HCT116 (cell line): Measurements from ENCODE around the gene ODR4. TPM values are rescaled to one million over a fixed set of nuclear protein-coding genes. Genes with fewer than 3 reads are reported as not detected.

Source experiments
- ATAC-seq: fragments of 200-7000 bp; cut with Tn5 transposase; 2 replicates; pipeline ENCODE4 v1.9.1; 2020; ENCODE audit warnings: mild to moderate bottlenecking, moderate library complexity
- BruUV-seq: library from RNA; stranded (reverse); fragments of 400-500 nt; replicated peaks from 2 replicates; lab custom pipeline; 2021; lab: Mats Ljungman, UMichigan
- CTCF ChIA-PET: fragments of 300-600 bp; sonication (Branson Sonifier 250); formaldehyde crosslinking; loops from one replicate; lab custom pipeline; 2021; ENCODE audit warnings: antibody characterized with exemption; lab: Charles Lee
- POLR2A ChIA-PET: fragments of 300-600, 350-600 bp; sonication (Branson Sonifier 250); formaldehyde crosslinking; loops from one replicate; lab custom pipeline; 2021; ENCODE audit warnings: antibody characterized with exemption; lab: Charles Lee
- RAD21 ChIA-PET, 2 experiments: fragments of 300-600 bp; sonication (Branson Sonifier 250); formaldehyde crosslinking; loops; one replicate each; lab custom pipeline; 2023; ENCODE audit warnings: low total read pairs in 2 of 2; ENCODE audit not compliant: uncharacterized antibody in 2 of 2, unreplicated experiment in 2 of 2, low non-redundant PET in 1 of 2; lab: Charles Lee
- DNase-seq: peaks from one replicate; pipeline ENCODE4 v3.0.0-alpha.2; 2010; ENCODE audit warnings: low read depth, low spot score
- H2AFZ ChIP-seq: fragments of 200-600 bp; shearing (Covaris generic), sonication (generic); 2 replicates; pipeline ENCODE4 v1.6.1; 2017; ENCODE audit warnings: low read depth, mixed run types, mixed read lengths, antibody characterized with exemption, low read length; ENCODE audit not compliant: poor library complexity, severe bottlenecking
- H3K27ac ChIP-seq: 2 replicates; pipeline ENCODE4 v1.5.1; 2012; ENCODE audit warnings: low read depth, low read length
- H3K27me3 ChIP-seq: fragments of 200-600 bp; sonication (generic); 2 replicates; pipeline ENCODE4 v1.6.1; 2016; ENCODE audit warnings: mixed run types, low read length, mixed read lengths; ENCODE audit not compliant: insufficient read depth
- H3K36me3 ChIP-seq, 2 experiments: fragments of 200-500 bp in 1 of 2; fragments of 200-600 bp in 1 of 2; sonication (Bioruptor generic) in 1 of 2; sonication (generic) in 1 of 2; 2 replicates each; pipeline versions ENCODE4 v1.5.1 to v1.6.1; 2014 to 2016; ENCODE audit warnings: low read length in 2 of 2, inconsistent platforms in 1 of 2, mixed read lengths in 1 of 2, mixed run types in 1 of 2; ENCODE audit not compliant: insufficient read depth in 2 of 2, control insufficient read depth in 1 of 2
- H3K4me1 ChIP-seq, 2 experiments: fragments of 200-600 bp in 1 of 2; sonication (generic) in 1 of 2; 2 replicates each; pipeline versions ENCODE4 v1.5.1 to v1.6.1; 2012 to 2017; ENCODE audit warnings: low read length in 2 of 2, inconsistent platforms in 1 of 2, mild to moderate bottlenecking in 1 of 2, mixed read lengths in 1 of 2, mixed run types in 1 of 2, moderate library complexity in 1 of 2; ENCODE audit not compliant: insufficient read depth in 2 of 2, control insufficient read depth in 1 of 2
- H3K4me2 ChIP-seq: fragments of 200-600 bp; sonication (generic); 2 replicates; pipeline ENCODE4 v1.6.1; 2017; ENCODE audit warnings: mixed run types, low read length, mixed read lengths
- H3K4me3 ChIP-seq, 2 experiments: fragments of 200-600 bp in 1 of 2; sonication (generic) in 1 of 2; replicated peaks in 1 of 2; 2 replicates each; pipeline ENCODE4 v1.5.1; 2011 to 2016; ENCODE audit warnings: low read length in 2 of 2, control low read depth in 1 of 2, low read depth in 1 of 2, mild to moderate bottlenecking in 1 of 2, mixed read lengths in 1 of 2, mixed run types in 1 of 2
- H3K79me2 ChIP-seq: fragments of 200-600 bp; sonication (generic); 2 replicates; pipeline ENCODE4 v1.6.1; 2017; ENCODE audit warnings: mild to moderate bottlenecking, mixed run types, low read length, moderate library complexity, mixed read lengths; ENCODE audit not compliant: insufficient read depth
- H3K9ac ChIP-seq: fragments of 200-600 bp; sonication (generic); 2 replicates; pipeline ENCODE4 v1.6.1; 2016; ENCODE audit warnings: low read length, mixed read lengths
- H3K9me2 ChIP-seq: fragments of 200-600 bp; sonication (generic), shearing (Covaris generic); 2 replicates; pipeline ENCODE4 v1.6.1; 2017; ENCODE audit warnings: mixed run types, mild to moderate bottlenecking, moderate library complexity; ENCODE audit not compliant: insufficient read depth
- H3K9me3 ChIP-seq, 2 experiments: fragments of 200-500 bp in 1 of 2; fragments of 200-600 bp in 1 of 2; sonication (Bioruptor generic) in 1 of 2; sonication (generic) in 1 of 2; 2 replicates each; pipeline ENCODE4 v1.6.1; 2014 to 2017; ENCODE audit warnings: low read length in 2 of 2, mixed read lengths in 2 of 2, inconsistent platforms in 1 of 2, low read depth in 1 of 2, mild to moderate bottlenecking in 1 of 2, mixed run types in 1 of 2, moderate library complexity in 1 of 2; ENCODE audit not compliant: control insufficient read depth in 1 of 2, insufficient read depth in 1 of 2
- H4K20me1 ChIP-seq: fragments of 200-600 bp; sonication (generic), shearing (Covaris generic); 2 replicates; pipeline ENCODE4 v1.6.1; 2017; ENCODE audit warnings: mixed run types, mild to moderate bottlenecking, moderate library complexity; ENCODE audit not compliant: insufficient read depth
- CEBPB ChIP-seq: IDR thresholded peaks from 2 replicates; pipeline ENCODE4 v1.6.1; 2012; ENCODE audit warnings: low read depth
- ELF1 ChIP-seq: IDR thresholded peaks from 2 replicates; pipeline ENCODE4 v1.6.1; 2012; ENCODE audit warnings: low read depth, borderline replicate concordance
- EZH2 ChIP-seq: fragments of 200-600 bp; sonication (generic); IDR thresholded peaks from 2 replicates; pipeline ENCODE4 v1.6.1; 2017; ENCODE audit warnings: antibody characterized with exemption, mixed run types
- POLR2AphosphoS5 ChIP-seq: IDR thresholded peaks from 2 replicates; pipeline ENCODE4 v1.6.1; 2011; ENCODE audit warnings: mild to moderate bottlenecking, low read depth, low read length, moderate library complexity
- TCF7L2 ChIP-seq: IDR thresholded peaks from 2 replicates; pipeline ENCODE4 v1.7.0; 2011; ENCODE audit warnings: borderline replicate concordance, inconsistent platforms; ENCODE audit not compliant: insufficient read depth, insufficient read length; ENCODE audit errors: extremely low read depth
- YY1 ChIP-seq: IDR thresholded peaks from 2 replicates; pipeline ENCODE4 v1.6.1; 2011; ENCODE audit warnings: low read length, low read depth, moderate library complexity, mild to moderate bottlenecking; ENCODE audit not compliant: insufficient replicate concordance; ENCODE audit errors: extremely low read depth
- ZFX ChIP-seq: fragments of 450-650 bp; IDR thresholded peaks from 2 replicates; pipeline ENCODE4 v1.6.1; 2017
- ZNF274 ChIP-seq: fragments of 200-500 bp; sonication (Bioruptor generic); IDR thresholded peaks from 2 replicates; pipeline ENCODE4 v1.6.1; 2014; ENCODE audit warnings: mild to moderate bottlenecking, low read depth, low read length, inconsistent platforms
- intact Hi-C: fragments of 100-400 bp; cut with micrococcal nuclease; formaldehyde crosslinking; loops from 2 replicates; pipeline ENCODE4 v1.10.0; 2022
- total RNA-seq: library from RNA; stranded (reverse); gene quantifications from one replicate; pipeline ENCODE4 v1.2.1, GENCODE V29; 2021; ENCODE audit not compliant: unreplicated experiment
- TF ChIP-seq, protein P1 (sequence below): IDR thresholded peaks from 2 replicates; pipeline ENCODE4 v1.6.1; 2012; ENCODE audit warnings: low read depth

ODR4 gene
- total RNA-seq, 1 experiment from 2014 or later = 18.4 TPM

- H3K9ac ChIP-seq = no peak overlapping the region
- intact Hi-C loops = no loop called here
- POLR2A ChIA-PET = no interaction called here
These were observed 50.5 kb downstream of the ODR4 start for GRCh38 chr1:186426118-186426517.

More at GRCh38 chr1:186426118-186426517, 50.5 kb downstream of the ODR4 start:
- ChIA-PET RAD21 (no interaction called here), CTCF (no interaction called here)
- Histone ChIP-seq H3K36me3 (no peaks in the 10 kb centered on the region), H3K27me3 (no peaks in the 10 kb centered on the region), H3K27ac (no peak overlapping the region), H3K9me3 (no peaks in the 10 kb centered on the region), H3K4me3 (no peak overlapping the region), H4K20me1 (no peaks in the 10 kb centered on the region), H2AFZ (no peak overlapping the region), H3K79me2 (no peaks in the 10 kb centered on the region), H3K4me1 (no peaks in the 10 kb centered on the region), H3K9me2 (no peaks in the 10 kb centered on the region), H3K4me2 (no peak overlapping the region)
- no peak for DNase-seq
- BruUV-seq = TSS peak; percentile 15
- no peak for ATAC-seq
- no peak for TF ChIP-seq ZNF274
- TF ChIP-seq, protein P1, sequence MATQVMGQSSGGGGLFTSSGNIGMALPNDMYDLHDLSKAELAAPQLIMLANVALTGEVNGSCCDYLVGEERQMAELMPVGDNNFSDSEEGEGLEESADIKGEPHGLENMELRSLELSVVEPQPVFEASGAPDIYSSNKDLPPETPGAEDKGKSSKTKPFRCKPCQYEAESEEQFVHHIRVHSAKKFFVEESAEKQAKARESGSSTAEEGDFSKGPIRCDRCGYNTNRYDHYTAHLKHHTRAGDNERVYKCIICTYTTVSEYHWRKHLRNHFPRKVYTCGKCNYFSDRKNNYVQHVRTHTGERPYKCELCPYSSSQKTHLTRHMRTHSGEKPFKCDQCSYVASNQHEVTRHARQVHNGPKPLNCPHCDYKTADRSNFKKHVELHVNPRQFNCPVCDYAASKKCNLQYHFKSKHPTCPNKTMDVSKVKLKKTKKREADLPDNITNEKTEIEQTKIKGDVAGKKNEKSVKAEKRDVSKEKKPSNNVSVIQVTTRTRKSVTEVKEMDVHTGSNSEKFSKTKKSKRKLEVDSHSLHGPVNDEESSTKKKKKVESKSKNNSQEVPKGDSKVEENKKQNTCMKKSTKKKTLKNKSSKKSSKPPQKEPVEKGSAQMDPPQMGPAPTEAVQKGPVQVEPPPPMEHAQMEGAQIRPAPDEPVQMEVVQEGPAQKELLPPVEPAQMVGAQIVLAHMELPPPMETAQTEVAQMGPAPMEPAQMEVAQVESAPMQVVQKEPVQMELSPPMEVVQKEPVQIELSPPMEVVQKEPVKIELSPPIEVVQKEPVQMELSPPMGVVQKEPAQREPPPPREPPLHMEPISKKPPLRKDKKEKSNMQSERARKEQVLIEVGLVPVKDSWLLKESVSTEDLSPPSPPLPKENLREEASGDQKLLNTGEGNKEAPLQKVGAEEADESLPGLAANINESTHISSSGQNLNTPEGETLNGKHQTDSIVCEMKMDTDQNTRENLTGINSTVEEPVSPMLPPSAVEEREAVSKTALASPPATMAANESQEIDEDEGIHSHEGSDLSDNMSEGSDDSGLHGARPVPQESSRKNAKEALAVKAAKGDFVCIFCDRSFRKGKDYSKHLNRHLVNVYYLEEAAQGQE = no peak
- TF ChIP-seq POLR2AphosphoS5 = no peak
- TF ChIP-seq CEBPB = no peak
- no peak for TF ChIP-seq ELF1
- TF ChIP-seq EZH2 = no peak
- no peak for TF ChIP-seq ZFX
- TF ChIP-seq TCF7L2 = no peak
- no peak for TF ChIP-seq YY1
